NB4 (cell line): ENCODE measurements around the gene PALM.

ENCODE experiments used
- DNase-seq: peaks from one replicate; pipeline ENCODE4 v3.0.0; 2010; ENCODE audit warnings: low read depth
- H3K4me3 ChIP-seq: one replicate; pipeline ENCODE4 v1.5.1; 2011; ENCODE audit warnings: mild to moderate bottlenecking, low read depth, low read length, moderate library complexity
- CTCF ChIP-seq: IDR thresholded peaks from one replicate; pipeline ENCODE4 v1.5.1; 2012; ENCODE audit warnings: low read depth, low read length
- MAX ChIP-seq: IDR thresholded peaks from 2 replicates; pipeline ENCODE4 v1.6.1; 2011; ENCODE audit warnings: low read depth, low read length
- MYC ChIP-seq: IDR thresholded peaks from 2 replicates; pipeline ENCODE4 v1.6.1; 2011; ENCODE audit warnings: low read depth, low read length
- POLR2A ChIP-seq: IDR thresholded peaks from 2 replicates; pipeline ENCODE4 v1.6.1; 2011; ENCODE audit warnings: mild to moderate bottlenecking; ENCODE audit not compliant: insufficient read length; ENCODE audit errors: extremely low read depth

PALM gene

GRCh38 chr19:793806-794205 is 85.1 kb downstream of the PALM start:
- DNase-seq: no peak
- TF ChIP-seq CTCF: no peak
- no peak for TF ChIP-seq MAX
- TF ChIP-seq POLR2A: no peak
- TF ChIP-seq MYC: no peak
- no peak overlapping the region for H3K4me3 ChIP-seq

- no peak for TF ChIP-seq MYC
- no peak for TF ChIP-seq MAX
- no peak for TF ChIP-seq CTCF
- no peak for TF ChIP-seq POLR2A
- no peak overlapping the region for H3K4me3 ChIP-seq
- no peak for DNase-seq
Observed at GRCh38 chr19:795073-795611, 86.4 kb downstream of the PALM start.

GRCh38 chr19:795691-796581 is 87.2 kb downstream of the PALM start:
- DNase-seq: peak; percentile 2
- TF ChIP-seq MYC: no peak
- H3K4me3 ChIP-seq: peak overlapping the region; percentile 62

- DNase-seq: peak; percentile 99
- TF ChIP-seq MYC (peak; percentile 98), POLR2A (peak; percentile 67), MAX (peak; percentile 97), CTCF (no peak)
- peak within 1 kb of the TSS; percentile 95 for H3K4me3 ChIP-seq
Observed at GRCh38 chr19:796692-797527, 88.2 kb downstream of the PALM start, which contains the start of gene PTBP1. Gene PTBP1, plus strand, starts transcription at chr19:797452. Its CDS starts 46 bp downstream, at chr19:797498.
